Heart left ventricle (tissue), 16 donors: ENCODE measurements around the gene UNC80. TPM values are rescaled to one million over a fixed set of nuclear protein-coding genes. Genes with fewer than 3 reads are reported as not detected.

ENCODE experiments used
- ATAC-seq, 4 donors: fragments of 200-7000 bp; cut with Tn5 transposase; one replicate each; pipeline ENCODE4 v1.9.1; 2020 to 2022; ENCODE audit warnings: moderate library complexity in 4 of 4, mild to moderate bottlenecking in 3 of 4, moderate number of reproducible peaks in 1 of 4
- DNase-seq, 5 donors: peaks; one replicate each; pipeline ENCODE4 v3.0.0-alpha.2; 2020
- H3K27ac ChIP-seq, 12 donors: fragments of 200-600 bp; sonication (generic) in 4 of 12; one replicate each; pipeline versions ENCODE4 v1.5.0 to v1.8.0; 2016 to 2022; ENCODE audit warnings: mild to moderate bottlenecking in 2 of 12
- H3K27me3 ChIP-seq, 9 donors: fragments of 200-600 bp; sonication (generic) in 2 of 9; one replicate each; pipeline versions ENCODE4 v1.5.1 to v1.8.0; 2016 to 2022; ENCODE audit warnings: mild to moderate bottlenecking in 3 of 9
- H3K36me3 ChIP-seq, 9 donors: fragments of 200-600 bp; sonication (generic) in 2 of 9; one replicate each; pipeline versions ENCODE4 v1.5.0 to v1.8.0; 2018 to 2022; ENCODE audit warnings: mild to moderate bottlenecking in 2 of 9
- H3K4me1 ChIP-seq, 12 donors: fragments of 200-600 bp; sonication (generic) in 4 of 12; one replicate each; pipeline versions ENCODE4 v1.5.0 to v1.8.0; 2016 to 2022; ENCODE audit warnings: mild to moderate bottlenecking in 3 of 12
- H3K4me3 ChIP-seq, 12 donors: fragments of 200-600 bp; sonication (generic) in 4 of 12; one replicate each; pipeline versions ENCODE4 v1.5.0 to v1.8.0; 2017 to 2022; ENCODE audit warnings: mild to moderate bottlenecking in 9 of 12, moderate library complexity in 4 of 12
- H3K9me3 ChIP-seq, 12 donors: fragments of 200-600 bp; sonication (generic) in 4 of 12; one replicate each; pipeline versions ENCODE4 v1.5.0 to v1.8.0; 2016 to 2022; ENCODE audit warnings: mild to moderate bottlenecking in 1 of 12
- CTCF ChIP-seq, 12 donors: fragments of 200-600 bp; sonication (generic) in 4 of 12; IDR thresholded peaks; one replicate each; pipeline versions ENCODE4 v1.5.0 to v1.8.0; 2018 to 2022; ENCODE audit warnings: antibody characterized with exemption in 12 of 12, mild to moderate bottlenecking in 5 of 12
- POLR2A ChIP-seq, 2 donors: fragments of 450-650 bp; IDR thresholded peaks; one replicate each; pipeline ENCODE4 v1.6.1; 2017; ENCODE audit warnings: antibody characterized with exemption in 2 of 2, mild to moderate bottlenecking in 2 of 2, moderate library complexity in 2 of 2
- WGBS, 4 donors: extraction: QIAGEN DNeasy Blood & Tissue Kit in 2 of 4; methylation state at CpG; one replicate each; pipeline versions ENCODE4 v1.1.5 to v1.1.7; 2013 to 2018; 5-methylcytosine and 5-hydroxymethylcytosine counted together
- intact Hi-C, 10 donors: fragments of 100-400 bp; cut with DNase I; formaldehyde crosslinking; loops; one replicate each; pipeline versions ENCODE4 v1.11.1 to v1.14.2; 2022
- long read RNA-seq, 3 donors: library from polyadenylated mRNA; unstranded; transcript quantifications; one replicate each; pipeline ENCODE4 v2.0.0, GENCODE V29; 2020 to 2021
- polyA plus RNA-seq, 2 donors: library from polyadenylated mRNA; stranded (reverse); fragments of 200-250 nt; gene quantifications; one replicate each; pipeline ENCODE4 v1.2.3, GENCODE V29; 2013
- total RNA-seq, 9 donors: library from RNA; depleted of rRNA in 2 of 9; stranded (reverse); fragments of >200 nt in 2 of 9; fragmentation: NEBNext Ultra II Directional in 3 of 9; extraction: Animal tissue kit (Norgen Biotek cat#: 25700) in 3 of 9; gene quantifications; one replicate each; pipeline versions ENCODE4 v1.1.0 to v1.2.4, GENCODE V29; 2016 to 2023
- donor health status: ischemic (EF 13 %, LVEDD 7.1; RV severe dilation, severe dysfunction).
- donor health status: healthy with polysubstance abuse.
- donor health status: DM: no; HTN: yes; CAD: no.
- donor health status: DM: no; HTN: no; CAD: no.
- donor health status: ischemic (EF 25% LVEDD 6.9; RV normal size, moderate dysfunction).
- donor health status: ischemic (EF 25% LVEDD 5.7; RV mildly dilated, moderate dysfunction).
- donor health status: healthy.
- donor health status: DM: yes; HTN: yes; CAD: no.
- donor health status: ischemic (EF 35%, LVEDD 5.7; RV mildly dilated, moderate dysfunction).
- donor health status: nonischemic (EF 11% LVEDD 7.7; RV severe dilation, severe dysfunction).
- donor health status: DM: yes; HTN: yes; CAD: no.
- donor health status: PGD.
- donor health status: ischemic (EF 29% LVEDD 5.4; RV normal size, mild dysfunction).
- donor health status: nonischemic (EF 23%, LVEDD 6.1; RV moderate dilation, normal function).

The UNC80 gene
- 1 to 10 TPM in 1 of 9 donors, under 1 TPM in 3, not detected in 5; 0.27 to 1.4 (median 0.62) TPM for total RNA-seq
- under 1 TPM in 1 of 2 donors, not detected in 1; 0.04 TPM for polyA plus RNA-seq
- long read RNA-seq, donor 1 = 0 reads
- long read RNA-seq, donor 2 = 0 reads
- long read RNA-seq, donor 3 = 0 reads

GRCh38 chr2:209771474-209772289, at the start of gene UNC80:
TSS of gene UNC80 (plus strand) at chr2:209771832. CDS start at chr2:209772073, 241 bp downstream.
- DNase-seq = peak; percentile 59 to 80 (median 69)
- peak; percentile 69 to 98 (median 96) for ATAC-seq
- Histone ChIP-seq H3K36me3 (no peaks in the 10 kb centered on the region), H3K27ac (peak within 1 kb of the TSS in 1 of 12 donors; percentile 54), H3K27me3 (peaks cover 0 to 28% (median 0%) of the 10 kb centered on the region in 9 donors), H3K9me3 (no peaks in the 10 kb centered on the region), H3K4me3 (peak within 1 kb of the TSS in 11 of 12 donors; percentile 20 to 61 (median 49)), H3K4me1 (peaks cover 0 to 14% (median 0%) of the 10 kb centered on the region in 12 donors)
- TF ChIP-seq POLR2A (IDR thresholded peaks at IDR 0.05) (no peak), CTCF (IDR thresholded peaks at IDR 0.05) (no peak)
- intact Hi-C loops = no loop called here
- 1 to 5% (median 3%) methylated on average over 31 to 73 of the region's 73 CpGs for WGBS, 4 donors

- DNase-seq (no peak), ATAC-seq (no peak)
- Histone ChIP-seq H3K27me3 (no peaks in the 10 kb centered on the region), H3K36me3 (peaks cover 0 to 15% (median 0%) of the 10 kb centered on the region in 9 donors), H3K27ac (no peak overlapping the region), H3K4me1 (no peaks in the 10 kb centered on the region), H3K4me3 (no peak overlapping the region), H3K9me3 (no peaks in the 10 kb centered on the region)
- WGBS, 4 donors = 93 to 97% (median 97%) methylated on average over 2 of the region's 2 CpGs
- no peak for TF ChIP-seq POLR2A (IDR thresholded peaks at IDR 0.05)
- no peak for TF ChIP-seq CTCF (IDR thresholded peaks at IDR 0.05)
- intact Hi-C loops = no loop called here
These were observed 45.3 kb upstream of the UNC80 start for GRCh38 chr2:209726311-209726710.

GRCh38 chr2:209727077-209727476, 44.6 kb upstream of the UNC80 start:
- H3K27ac ChIP-seq = no peak overlapping the region
- intact Hi-C loops = no loop called here

More at GRCh38 chr2:209727077-209727476, 44.6 kb upstream of the UNC80 start:
- Histone ChIP-seq H3K36me3 (peaks cover 0 to 18% (median 0%) of the 10 kb centered on the region in 9 donors), H3K27me3 (no peaks in the 10 kb centered on the region), H3K9me3 (no peaks in the 10 kb centered on the region), H3K4me3 (no peak overlapping the region), H3K4me1 (no peaks in the 10 kb centered on the region)
- no peak for DNase-seq
- TF ChIP-seq POLR2A (IDR thresholded peaks at IDR 0.05) = no peak
- no peak for TF ChIP-seq CTCF (IDR thresholded peaks at IDR 0.05)
- ATAC-seq = no peak
- WGBS, 4 donors = 83 to 94% (median 90%) methylated on average over 2 of the region's 2 CpGs
